T-helper 2 cell treated with Interferon-gamma antibody and Interleukin-4, amounts not matched to agents 5 μg/mL and 100 μg/mL, for 36 hours (primary cell): ENCODE results near the gene CPA2.
"Not testable (repeated sequence)": the region's sequence is repeated elsewhere in the genome, so short reads cannot be mapped to it uniquely, and the experiment has no call there.

Experiments used
- DNase-seq: peaks from one replicate; pipeline ENCODE4 v3.0.0; 2021; ENCODE audit warnings: low spot score
- H3K27ac Mint-ChIP-seq: one replicate; pipeline ENCODE4 v1.8.0; 2021; ENCODE audit warnings: mild to moderate bottlenecking, mixed read lengths
- H3K27me3 Mint-ChIP-seq: one replicate; pipeline ENCODE4 v1.8.0; 2021; ENCODE audit warnings: low read depth, mixed read lengths
- H3K36me3 Mint-ChIP-seq: one replicate; pipeline ENCODE4 v1.8.0; 2021; ENCODE audit warnings: low read depth, mixed read lengths
- H3K4me1 Mint-ChIP-seq: one replicate; pipeline ENCODE4 v1.8.0; 2021; ENCODE audit warnings: low read depth, mixed read lengths
- H3K4me3 Mint-ChIP-seq: one replicate; pipeline ENCODE4 v1.8.0; 2022; ENCODE audit warnings: mild to moderate bottlenecking, moderate library complexity, mixed read lengths
- H3K9me3 Mint-ChIP-seq: one replicate; pipeline ENCODE4 v1.8.0; 2021; ENCODE audit warnings: mixed read lengths

CPA2 gene

DNA sequence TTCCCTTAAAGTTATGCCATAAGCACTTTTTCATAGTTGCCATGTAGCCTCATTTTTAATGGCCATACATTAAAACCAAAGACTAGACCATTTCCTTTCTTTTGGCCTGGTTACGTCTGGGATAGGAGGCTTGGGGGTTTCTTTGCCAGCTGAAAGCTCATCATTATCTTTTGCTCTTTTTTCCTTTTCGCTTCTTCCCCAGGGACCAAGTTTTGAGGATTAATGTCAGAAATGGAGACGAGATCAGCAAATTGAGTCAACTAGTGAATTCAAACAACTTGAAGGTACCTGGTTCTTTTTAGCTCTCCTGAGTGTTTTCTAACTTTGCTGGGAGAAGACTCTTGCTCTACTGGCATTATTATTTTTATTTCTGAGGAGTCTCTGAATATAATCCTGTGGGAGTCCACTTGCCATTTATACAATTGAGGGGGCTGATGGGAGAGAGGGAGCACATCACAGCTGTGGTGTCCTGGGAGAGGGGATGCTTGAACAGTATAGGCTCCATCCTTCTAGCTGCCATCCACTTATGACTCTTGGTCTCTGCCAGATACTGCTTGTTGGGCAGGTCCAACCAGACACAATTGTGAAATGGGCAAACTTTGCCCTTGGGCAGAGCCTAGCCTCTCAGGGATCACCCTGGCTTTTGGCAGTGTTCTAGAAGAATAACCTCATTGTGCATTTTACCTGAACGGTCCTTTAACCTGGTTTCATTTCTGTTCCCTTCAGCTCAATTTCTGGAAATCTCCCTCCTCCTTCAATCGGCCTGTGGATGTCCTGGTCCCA lies 32.1 kb downstream of the CPA2 start:
- no peak for DNase-seq
- Mint-ChIP-seq H3K4me3 (no peak overlapping the region), H3K27me3 (no peaks in the 10 kb centered on the region), H3K36me3 (no peaks in the 10 kb centered on the region), H3K27ac (no peak overlapping the region), H3K4me1 (no peaks in the 10 kb centered on the region), H3K9me3 (no peaks in the 10 kb centered on the region)

DNA sequence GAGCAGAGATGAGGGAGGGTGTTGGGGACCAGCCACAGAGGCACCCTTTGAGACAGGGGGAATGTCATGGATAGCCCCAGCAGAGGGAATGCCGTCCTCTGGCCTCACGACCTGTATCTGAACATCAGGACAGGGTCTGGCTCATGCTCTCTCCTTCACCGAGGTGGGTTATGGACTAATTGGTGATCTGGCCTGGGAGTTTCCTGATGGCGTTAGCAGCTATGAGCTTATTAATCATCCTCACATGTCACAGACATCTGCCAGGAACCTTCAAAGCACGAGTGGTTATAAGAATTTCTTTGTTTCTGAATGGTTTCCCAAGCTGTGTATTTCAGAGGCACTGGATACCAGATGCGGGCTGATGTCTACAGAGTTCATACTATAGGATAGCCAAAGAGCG lies 33.2 kb downstream of the CPA2 start:
- Mint-ChIP-seq H3K9me3 (no peaks in the 10 kb centered on the region), H3K27me3 (no peaks in the 10 kb centered on the region), H3K4me3 (no peak overlapping the region), H3K36me3 (no peaks in the 10 kb centered on the region), H3K4me1 (no peaks in the 10 kb centered on the region), H3K27ac (no peak overlapping the region)
- no peak for DNase-seq

DNA sequence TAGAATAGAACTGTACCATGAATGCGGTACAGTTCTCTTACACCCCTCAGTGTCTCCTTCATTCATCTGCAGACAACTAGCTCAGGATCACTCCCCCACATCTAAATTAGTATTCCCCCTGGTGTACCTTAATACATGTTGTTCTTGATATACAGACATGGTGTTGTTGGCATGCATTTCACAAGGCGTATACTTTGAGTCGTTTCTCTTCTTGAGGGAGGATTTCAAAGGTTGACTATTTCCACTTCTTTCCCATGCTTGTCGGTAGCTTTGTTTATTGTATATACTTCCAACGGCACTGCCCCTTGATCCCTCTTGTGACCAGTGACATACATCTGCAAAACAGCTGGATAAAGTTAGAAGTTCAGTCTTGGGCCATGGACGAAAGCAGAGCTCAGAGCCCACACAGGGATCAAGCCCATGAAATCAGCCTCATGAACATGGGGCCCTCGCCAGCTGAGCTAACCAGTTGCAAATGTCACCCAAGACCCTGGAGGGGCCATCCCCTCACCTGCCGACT lies 34.9 kb downstream of the CPA2 start:
- no peaks in the 10 kb centered on the region for H3K27me3 Mint-ChIP-seq
- no peaks in the 10 kb centered on the region for H3K4me1 Mint-ChIP-seq
- no peak overlapping the region for H3K4me3 Mint-ChIP-seq
- DNase-seq: no peak
- H3K36me3 Mint-ChIP-seq: no peaks in the 10 kb centered on the region
- H3K27ac Mint-ChIP-seq: no peak overlapping the region
- H3K9me3 Mint-ChIP-seq: no peaks in the 10 kb centered on the region

DNA sequence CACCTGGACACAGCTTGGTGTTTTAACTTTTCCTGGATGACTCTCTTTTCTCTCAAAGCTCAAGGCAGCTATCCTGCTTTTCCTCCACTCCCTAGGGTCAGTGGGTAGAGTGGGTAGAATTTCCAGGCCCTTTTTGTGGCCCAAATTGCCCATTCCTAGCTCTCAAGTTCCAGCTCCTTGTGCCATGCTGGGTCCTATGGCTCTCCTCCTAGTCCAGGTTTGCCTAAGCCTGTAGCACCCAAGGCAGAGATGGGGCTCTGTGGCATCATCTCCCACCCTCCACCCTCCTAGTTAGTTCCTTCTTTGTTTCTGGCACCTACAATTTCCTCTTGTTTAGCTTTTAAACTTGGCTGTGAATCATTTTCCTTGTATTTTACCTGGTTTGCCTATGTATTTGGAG lies 36.0 kb downstream of the CPA2 start:
- Mint-ChIP-seq H3K36me3 (no peaks in the 10 kb centered on the region), H3K9me3 (no peaks in the 10 kb centered on the region), H3K27ac (no peak overlapping the region), H3K4me3 (no peak overlapping the region), H3K4me1 (no peaks in the 10 kb centered on the region), H3K27me3 (no peaks in the 10 kb centered on the region)
- DNase-seq: no peak

DNA sequence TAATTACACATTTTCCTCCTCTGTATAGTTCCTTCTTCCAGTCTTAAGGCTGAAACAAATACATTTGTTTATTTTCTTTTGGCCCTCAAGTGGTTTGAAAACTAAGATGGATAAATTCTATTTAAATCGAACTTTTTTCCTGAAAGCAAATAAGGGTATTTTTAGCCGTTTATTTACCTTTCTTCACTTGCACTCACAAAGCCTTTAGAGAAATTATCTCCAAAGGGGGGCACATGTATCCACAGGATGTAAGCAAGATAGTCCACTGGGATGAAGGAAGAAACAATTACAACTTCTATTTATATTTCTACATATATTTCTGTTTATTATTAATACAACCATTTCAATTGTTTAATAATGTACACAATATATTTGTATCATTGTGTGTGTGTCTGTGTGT lies 36.5 kb downstream of the CPA2 start:
- DNase-seq: no peak
- H3K9me3 Mint-ChIP-seq: no peaks in the 10 kb centered on the region
- H3K4me3 Mint-ChIP-seq: no peak overlapping the region
- no peaks in the 10 kb centered on the region for H3K36me3 Mint-ChIP-seq
- H3K4me1 Mint-ChIP-seq: no peaks in the 10 kb centered on the region
- no peak overlapping the region for H3K27ac Mint-ChIP-seq
- H3K27me3 Mint-ChIP-seq: no peaks in the 10 kb centered on the region

DNA sequence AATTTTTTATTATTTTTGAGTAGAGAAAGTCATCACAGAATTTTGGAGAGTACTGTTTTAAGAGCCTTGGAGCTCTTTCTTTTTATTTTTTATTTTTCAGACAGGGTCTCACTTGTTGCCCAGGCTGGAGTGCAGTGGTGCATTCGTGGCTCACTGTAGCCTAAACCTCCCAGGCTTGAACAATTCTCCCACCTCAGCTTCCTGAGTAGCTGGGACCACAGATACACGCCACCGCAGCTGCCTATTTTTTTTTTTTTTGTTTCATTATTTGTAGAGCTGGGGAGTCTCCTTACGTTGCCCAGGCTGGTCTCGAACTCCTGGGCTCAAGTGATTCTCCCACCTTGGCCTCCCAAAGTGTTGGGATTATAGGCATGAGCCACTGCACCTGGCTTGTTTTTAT lies 36.9 kb downstream of the CPA2 start:
- no peaks in the 10 kb centered on the region for H3K9me3 Mint-ChIP-seq
- no peak overlapping the region for H3K27ac Mint-ChIP-seq
- no peak overlapping the region for H3K4me3 Mint-ChIP-seq
- no peaks in the 10 kb centered on the region for H3K36me3 Mint-ChIP-seq
- no peaks in the 10 kb centered on the region for H3K27me3 Mint-ChIP-seq
- no peaks in the 10 kb centered on the region for H3K4me1 Mint-ChIP-seq
- no peak for DNase-seq

DNA sequence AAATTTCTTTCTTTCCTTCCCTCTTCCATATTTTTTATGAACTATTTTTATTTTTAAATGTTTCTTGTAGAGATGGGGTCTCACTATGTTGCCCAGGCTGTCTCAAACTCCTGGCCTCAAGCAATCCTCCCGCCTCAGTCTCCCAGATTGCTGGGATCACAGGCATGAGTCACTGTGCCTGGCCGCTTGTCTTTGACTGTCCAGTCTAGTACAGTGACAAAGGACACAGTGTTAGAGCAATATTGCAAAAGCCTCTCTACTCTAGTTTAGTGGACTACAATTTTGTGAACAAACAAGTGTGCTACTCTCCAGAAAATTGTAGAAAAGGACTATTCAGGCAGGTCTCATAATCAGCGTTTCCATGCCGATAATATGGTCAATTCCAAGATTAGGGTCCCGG lies 37.3 kb downstream of the CPA2 start:
- H3K36me3 Mint-ChIP-seq: no peaks in the 10 kb centered on the region
- no peaks in the 10 kb centered on the region for H3K9me3 Mint-ChIP-seq
- H3K4me1 Mint-ChIP-seq: no peaks in the 10 kb centered on the region
- no peak overlapping the region for H3K4me3 Mint-ChIP-seq
- no peaks in the 10 kb centered on the region for H3K27me3 Mint-ChIP-seq
- no peak for DNase-seq
- H3K27ac Mint-ChIP-seq: no peak overlapping the region

DNA sequence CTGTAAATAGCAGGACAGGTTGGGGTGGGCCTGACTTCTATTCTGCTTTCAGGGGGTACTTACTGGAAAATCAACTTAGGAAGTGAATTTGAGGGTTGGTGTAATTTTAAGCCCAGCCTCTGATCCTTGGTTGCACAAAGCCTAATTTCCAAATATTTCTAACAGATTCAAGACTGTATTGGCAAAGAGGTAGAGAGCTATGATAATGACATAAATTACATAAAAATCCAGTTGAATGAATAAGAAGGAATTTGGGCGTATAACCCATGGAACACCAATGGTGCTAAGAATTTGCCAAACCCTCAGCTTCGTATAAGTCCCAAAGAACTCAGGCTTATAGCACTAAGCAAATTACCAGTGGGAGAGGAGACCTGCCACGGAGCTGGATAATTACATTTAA lies 38.2 kb downstream of the CPA2 start:
- H3K27me3 Mint-ChIP-seq: no peaks in the 10 kb centered on the region
- H3K4me1 Mint-ChIP-seq: no peaks in the 10 kb centered on the region
- DNase-seq: no peak

DNA sequence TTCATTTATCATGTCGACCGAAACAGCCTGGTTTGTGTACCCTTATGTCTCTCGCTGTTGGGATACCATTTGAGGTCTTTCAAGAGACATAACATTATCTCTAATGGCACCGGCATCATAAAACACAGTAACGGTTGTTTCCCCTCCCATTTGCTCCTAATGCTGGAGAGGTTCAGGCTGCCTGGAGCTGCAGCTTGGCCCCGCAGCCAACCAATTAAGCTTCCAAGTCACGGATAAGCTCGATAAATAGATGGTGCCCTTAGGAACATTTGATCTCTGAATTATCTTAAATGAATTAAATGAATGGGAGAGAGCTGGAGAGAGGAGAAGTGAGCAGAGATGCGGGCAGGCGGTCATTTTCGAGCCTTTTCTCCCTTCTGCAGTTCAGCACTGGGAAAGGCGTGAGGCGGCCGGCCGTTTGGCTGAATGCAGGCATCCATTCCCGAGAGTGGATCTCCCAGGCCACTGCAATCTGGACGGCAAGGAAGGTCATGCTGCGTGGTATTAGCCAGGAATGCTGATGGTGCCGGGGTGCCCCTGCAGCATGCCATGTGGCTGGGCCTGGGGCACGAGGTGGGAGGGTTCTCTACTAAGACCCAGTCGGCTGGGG lies 38.9 kb downstream of the CPA2 start:
- Mint-ChIP-seq H3K27ac (no peak overlapping the region), H3K9me3 (no peaks in the 10 kb centered on the region), H3K4me1 (no peaks in the 10 kb centered on the region), H3K4me3 (no peak overlapping the region), H3K27me3 (no peaks in the 10 kb centered on the region), H3K36me3 (no peaks in the 10 kb centered on the region)
- no peak for DNase-seq

More for the DNA sequence above, 38.2 kb downstream of the CPA2 start:
- Mint-ChIP-seq H3K4me3 (no peak overlapping the region), H3K36me3 (no peaks in the 10 kb centered on the region), H3K9me3 (no peaks in the 10 kb centered on the region), H3K27ac (no peak overlapping the region)

DNA sequence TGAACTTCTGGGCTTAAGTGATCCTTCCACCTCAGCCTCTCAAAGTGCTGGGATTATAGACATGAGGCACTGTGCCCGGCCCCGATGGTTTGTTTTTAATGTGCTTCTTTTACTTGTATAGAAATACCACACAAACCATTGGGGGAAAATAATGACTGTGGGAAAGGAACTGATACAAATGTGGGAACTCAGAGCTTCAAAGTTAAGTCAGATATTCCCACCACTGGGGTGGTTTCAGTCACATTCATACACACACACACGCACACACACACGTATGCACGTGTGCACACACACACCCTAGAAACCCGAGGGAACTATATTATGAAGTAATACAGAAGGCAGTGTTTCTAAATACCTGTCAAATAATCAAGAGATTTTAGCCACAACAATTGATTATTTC lies 43.3 kb downstream of the CPA2 start:
- Mint-ChIP-seq H3K4me3 (no peak overlapping the region), H3K27me3 (no peaks in the 10 kb centered on the region), H3K36me3 (no peaks in the 10 kb centered on the region), H3K9me3 (no peaks in the 10 kb centered on the region), H3K27ac (no peak overlapping the region), H3K4me1 (no peaks in the 10 kb centered on the region)
- no peak for DNase-seq

DNA sequence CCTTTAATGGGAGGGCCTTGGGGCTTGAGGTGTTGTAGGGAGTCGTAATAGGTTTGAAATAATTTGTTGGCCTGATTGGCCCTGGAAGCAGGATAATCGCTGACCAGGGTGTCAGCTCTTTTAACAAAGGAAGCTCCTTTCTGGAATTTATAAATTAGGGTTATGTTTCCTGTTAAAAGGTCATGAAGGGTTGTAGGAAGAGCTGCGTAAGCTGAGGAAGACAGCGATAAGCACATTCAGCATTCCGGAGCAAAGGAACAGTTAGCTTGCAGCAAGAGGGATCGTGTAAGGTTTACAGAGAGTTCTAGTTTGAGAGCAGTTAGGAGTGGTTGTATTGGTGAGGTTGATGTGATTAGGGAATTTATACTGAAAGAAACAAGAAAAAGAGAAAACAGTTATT lies 47.6 kb downstream of the CPA2 start:
- H3K9me3 Mint-ChIP-seq: no peaks in the 10 kb centered on the region
- no peaks in the 10 kb centered on the region for H3K4me1 Mint-ChIP-seq
- H3K4me3 Mint-ChIP-seq: no peak overlapping the region
- no peak overlapping the region for H3K27ac Mint-ChIP-seq
- H3K27me3 Mint-ChIP-seq: no peaks in the 10 kb centered on the region
- DNase-seq: no peak
- no peaks in the 10 kb centered on the region for H3K36me3 Mint-ChIP-seq

DNA sequence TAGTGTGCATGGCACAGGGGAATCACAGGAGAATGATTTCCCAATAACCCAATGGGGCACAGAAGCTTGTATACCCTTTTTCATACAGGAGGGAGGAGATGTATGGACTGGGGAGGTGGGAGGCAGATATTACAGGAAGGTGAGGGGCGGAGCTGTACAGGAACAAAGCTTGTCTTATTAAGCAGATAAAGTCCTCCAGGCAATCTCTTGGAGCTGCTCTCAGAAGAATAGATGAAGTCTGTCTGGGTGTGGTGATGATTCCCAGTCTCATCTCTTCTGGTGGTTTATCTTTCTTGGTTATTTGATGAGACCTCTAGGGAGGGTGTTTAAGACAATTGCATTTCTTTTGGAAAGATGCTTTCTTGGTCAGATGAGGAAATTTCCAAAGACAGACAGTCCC lies 52.9 kb downstream of the CPA2 start:
- no peaks in the 10 kb centered on the region for H3K36me3 Mint-ChIP-seq
- H3K27ac Mint-ChIP-seq: no peak overlapping the region
- H3K27me3 Mint-ChIP-seq: no peaks in the 10 kb centered on the region
- no peak for DNase-seq
- no peaks in the 10 kb centered on the region for H3K9me3 Mint-ChIP-seq
- no peak overlapping the region for H3K4me3 Mint-ChIP-seq
- H3K4me1 Mint-ChIP-seq: no peaks in the 10 kb centered on the region

DNA sequence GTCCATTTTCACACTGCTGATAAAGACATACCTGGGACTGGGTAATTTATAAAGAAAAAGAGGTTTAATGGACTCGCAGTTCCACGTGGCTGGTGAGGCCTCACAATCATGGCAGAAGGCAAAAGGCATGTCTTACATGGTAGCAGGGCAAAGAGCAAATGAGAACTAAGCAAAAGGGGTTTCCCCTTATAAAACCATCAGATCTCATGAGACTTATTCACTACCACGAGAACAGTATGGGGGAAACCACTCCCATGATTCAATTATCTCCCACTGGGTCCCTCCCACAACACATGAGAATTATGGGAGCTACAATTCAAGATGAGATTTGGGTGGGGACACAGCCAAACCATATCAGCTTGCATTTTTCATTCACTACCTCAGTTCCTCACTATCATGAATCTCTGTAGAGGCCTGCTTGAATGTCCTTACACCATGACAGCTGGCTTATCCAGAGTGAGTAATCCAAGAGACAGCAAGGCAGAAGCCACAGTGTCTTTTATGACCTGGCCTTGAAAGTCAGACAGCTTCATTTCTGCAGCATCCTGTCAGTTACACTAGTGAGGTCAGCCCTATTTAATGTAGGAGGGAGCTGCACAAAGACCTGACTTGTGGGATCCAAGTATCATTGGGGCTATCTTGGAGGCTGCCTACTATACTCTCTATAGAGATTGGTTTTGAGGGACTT lies 55.0 kb downstream of the CPA2 start:
- H3K27ac Mint-ChIP-seq, H3K9me3 Mint-ChIP-seq, DNase-seq, H3K27me3 Mint-ChIP-seq, H3K4me1 Mint-ChIP-seq, H3K36me3 Mint-ChIP-seq, H3K4me3 Mint-ChIP-seq: not testable (repeated sequence)

DNA sequence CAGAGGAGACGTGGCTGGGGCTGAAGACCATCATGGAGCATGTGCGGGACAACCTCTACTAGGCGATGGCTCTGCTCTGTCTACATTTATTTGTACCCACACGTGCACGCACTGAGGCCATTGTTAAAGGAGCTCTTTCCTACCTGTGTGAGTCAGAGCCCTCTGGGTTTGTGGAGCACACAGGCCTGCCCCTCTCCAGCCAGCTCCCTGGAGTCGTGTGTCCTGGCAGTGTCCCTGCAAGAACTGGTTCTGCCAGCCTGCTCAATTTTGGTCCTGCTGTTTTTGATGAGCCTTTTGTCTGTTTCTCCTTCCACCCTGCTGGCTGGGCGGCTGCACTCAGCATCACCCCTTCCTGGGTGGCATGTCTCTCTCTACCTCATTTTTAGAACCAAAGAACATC lies 56.0 kb downstream of the CPA2 start:
- Mint-ChIP-seq H3K36me3 (no peaks in the 10 kb centered on the region), H3K4me1 (no peaks in the 10 kb centered on the region), H3K9me3 (no peaks in the 10 kb centered on the region), H3K27ac (no peak overlapping the region), H3K27me3 (no peaks in the 10 kb centered on the region), H3K4me3 (no peak overlapping the region)
- DNase-seq: no peak
